OCI-M1 (cell line): ENCODE measurements around the gene GLB1L2.

ENCODE experiments used
- DNase-seq: peaks from one replicate; lab custom pipeline; 2025; lab: John Stamatoyannopoulos, UW

Gene GLB1L2

DNA sequence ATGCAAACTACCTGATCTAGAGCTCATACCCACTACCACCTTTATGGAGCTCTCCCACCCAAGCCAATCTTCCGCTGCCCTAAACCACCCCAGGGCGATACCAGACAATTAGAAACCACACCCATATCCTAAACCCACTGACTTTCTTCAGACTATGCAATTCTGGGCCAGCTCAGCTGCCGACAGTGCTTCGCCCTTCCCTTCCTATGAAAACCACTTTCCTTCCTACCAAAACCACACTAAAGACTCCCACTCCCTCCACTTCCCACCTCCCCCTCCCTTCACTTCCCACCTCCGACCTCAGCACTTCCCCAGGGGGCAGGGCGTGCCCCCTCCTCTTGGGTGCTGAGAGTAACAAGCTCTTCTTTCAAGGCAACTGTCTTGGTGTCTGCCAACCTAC is 55.2 kb downstream of the GLB1L2 start:
- peak; percentile 17 for DNase-seq

DNA sequence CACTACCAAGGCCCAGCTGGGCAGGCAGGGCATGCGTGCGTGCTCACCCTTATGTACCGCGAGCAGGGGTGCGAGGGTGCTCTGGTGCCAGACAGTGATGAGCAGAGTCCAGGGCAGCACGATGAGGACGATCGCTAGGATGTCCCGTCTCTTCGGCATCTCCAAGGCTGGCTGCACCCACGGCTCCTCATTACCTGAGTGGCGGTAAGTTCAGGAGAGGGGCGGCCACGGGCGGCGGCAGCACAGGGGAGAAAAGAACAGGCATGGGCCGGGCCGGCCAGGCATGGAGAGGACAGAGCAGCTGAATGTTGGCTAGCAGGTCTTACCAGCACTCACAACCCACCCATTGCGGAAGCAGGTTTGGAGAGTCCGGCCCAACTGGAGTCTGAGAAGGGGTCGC is 55.7 kb downstream of the GLB1L2 start:
- DNase-seq, result no peak

DNA sequence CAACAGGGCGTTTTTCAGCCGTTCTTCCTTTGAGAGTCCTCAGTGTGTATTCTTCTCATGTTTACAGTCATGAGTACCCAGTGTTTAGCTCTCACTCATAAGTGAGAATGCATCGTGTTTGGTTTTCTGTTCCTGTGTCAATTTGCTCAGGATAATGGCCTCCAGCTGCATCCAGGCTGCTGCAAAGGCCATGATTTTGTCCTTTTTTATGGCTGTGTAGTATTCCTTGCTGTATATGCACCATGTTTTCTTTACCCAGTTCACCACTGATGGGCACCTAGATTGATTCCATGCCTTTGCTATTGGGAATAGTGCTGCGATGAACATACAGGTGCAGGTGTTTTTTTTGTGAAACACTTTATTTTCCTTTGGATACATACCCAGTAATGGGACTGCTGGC is 56.8 kb downstream of the GLB1L2 start:
- no peak for DNase-seq

DNA sequence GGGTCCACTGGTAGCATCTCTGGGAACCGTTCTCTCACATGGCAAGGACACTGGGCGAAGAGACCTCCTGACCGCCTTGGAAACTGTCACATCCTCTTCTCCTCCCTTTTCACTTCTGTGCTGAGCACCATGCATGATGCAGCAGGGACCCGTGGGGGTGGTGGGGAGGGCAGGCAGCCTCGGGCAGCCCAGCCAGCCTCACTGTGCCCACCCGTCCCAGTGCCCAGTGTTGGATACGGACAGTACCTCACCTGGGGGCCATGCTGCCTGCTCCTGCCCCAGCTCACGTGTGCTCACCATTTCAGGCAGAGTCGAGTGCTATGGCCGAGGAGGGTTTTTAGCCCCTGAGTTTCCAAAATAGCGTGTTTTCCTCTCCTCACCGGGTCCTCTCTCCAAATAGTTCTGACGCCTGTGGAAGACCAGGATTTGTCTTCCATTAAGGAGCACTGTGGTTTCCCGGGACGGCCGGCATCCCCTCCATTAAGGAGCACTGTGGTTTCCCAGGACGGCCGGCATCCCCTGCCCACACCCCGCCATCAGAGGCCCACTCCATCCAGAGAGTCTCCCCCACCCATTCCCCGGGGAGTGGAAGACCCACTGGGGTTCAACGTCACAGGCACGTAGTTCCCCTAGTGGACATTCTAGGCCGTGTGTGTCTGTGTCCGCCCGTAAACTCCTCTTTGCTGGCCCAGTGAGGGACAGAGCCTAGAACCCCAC is 57.8 kb downstream of the GLB1L2 start:
- DNase-seq, result no peak

DNA sequence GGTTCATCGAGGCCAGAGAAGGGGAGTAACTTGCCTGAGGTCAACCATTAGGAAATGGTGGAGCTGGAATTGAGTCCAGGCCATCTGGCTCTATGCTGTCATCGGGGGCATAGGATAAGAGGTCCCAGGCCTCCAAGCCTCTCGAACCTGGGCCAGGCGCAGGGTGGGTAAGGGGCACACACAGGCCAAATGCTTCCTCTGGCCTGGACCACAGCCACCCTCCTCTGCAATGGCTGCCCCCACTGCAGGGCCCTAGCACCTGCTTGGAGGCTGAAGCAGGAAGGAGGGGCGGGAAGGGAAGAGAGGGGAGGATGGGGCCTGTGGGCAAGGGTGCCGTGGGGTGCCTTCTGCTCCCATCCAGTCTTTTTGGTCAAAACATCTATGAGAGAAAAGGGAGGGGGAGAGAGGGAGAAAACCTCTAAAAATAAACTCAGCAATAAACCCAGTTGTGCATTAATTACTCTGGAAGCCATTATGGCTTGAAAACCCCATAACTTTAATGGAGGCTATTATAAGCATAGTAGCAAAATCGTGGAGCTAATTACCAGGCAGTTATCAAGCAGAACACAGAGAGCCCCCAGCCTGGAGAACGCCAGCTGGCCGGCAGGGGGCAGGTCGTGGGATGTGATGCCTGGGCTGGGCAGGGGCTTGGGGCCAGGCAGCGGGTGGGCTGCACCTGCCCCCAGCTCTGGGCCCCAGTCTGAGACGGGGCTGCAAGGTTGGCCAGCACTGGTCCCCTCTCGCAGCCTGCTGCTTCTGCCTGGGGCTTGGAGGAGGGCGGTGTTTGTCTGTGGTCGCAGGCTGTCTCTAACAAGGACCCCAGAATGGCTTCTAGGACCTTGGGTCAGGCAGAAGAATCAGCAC is 59.1 kb downstream of the GLB1L2 start:
- no peak for DNase-seq

DNA sequence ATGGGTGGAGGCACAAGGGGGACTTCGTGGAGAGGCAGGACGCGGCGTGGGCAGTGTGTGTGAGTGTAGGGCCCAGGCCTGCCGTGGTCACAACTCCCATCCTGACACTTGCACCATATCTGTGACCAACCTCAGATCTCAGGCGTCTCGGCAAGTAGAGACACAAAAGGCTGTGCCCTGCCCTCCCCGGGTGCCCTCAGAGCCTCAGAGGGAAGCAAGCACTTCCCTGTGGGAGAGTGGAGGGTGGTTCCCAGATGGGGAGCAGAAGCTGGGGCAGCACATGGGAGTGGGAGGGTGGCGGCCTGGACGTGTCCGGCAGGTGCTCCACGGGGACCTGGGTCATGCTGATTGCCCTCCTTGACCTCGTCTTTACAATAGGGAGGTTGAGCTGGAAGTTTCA is 59.9 kb downstream of the GLB1L2 start:
- no peak for DNase-seq

DNA sequence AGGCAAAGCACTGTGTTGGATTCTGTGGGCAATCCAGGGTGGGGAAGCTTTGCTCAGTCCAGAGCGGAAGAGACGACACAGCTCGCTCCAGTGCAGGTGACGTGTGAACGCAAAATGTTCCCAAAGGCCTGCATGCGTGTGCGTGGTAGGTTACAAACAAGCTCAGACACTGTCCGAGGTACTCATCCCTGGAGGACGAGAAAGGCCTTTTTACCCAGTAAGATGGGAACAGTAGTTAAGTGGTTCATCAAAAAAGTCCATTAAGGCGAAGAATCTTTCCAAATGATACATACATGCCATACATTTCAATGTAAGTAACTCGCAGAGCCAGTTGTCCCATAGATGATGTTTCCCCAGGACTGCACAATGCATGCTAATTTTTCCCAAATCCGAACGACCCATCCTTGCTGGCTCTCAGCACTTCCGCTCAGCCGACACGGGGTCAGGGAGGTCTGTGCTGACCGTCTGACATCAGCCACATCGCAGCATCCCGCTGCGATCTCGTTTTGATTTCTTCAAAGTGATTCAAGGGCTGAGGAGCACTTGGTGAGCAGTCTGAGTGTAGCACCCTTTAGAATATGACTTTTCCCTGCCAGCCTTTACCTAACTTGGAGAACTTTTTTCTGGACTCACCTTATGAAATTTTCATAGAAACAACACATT is 61.3 kb downstream of the GLB1L2 start:
- DNase-seq, result no peak

DNA sequence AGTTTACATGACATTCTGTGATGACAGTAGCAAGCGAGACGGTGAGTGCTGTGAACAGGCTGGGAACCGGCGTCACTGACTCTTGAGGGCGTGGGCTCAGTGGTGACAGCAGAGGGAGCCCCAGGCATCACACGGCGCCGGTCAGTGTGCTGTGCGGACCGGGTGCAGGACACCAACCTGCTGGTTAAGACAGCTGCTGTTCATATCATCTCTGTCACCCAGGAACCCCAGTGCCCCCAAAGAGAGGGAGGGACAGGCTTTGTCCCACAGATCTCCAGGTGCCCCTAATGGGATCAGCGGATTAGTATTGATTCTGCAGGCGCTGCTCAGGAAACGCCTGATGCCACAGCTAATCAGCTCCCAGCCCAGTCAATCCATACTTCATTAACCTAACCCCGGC is 61.9 kb downstream of the GLB1L2 start:
- DNase-seq, result peak; percentile 40

DNA sequence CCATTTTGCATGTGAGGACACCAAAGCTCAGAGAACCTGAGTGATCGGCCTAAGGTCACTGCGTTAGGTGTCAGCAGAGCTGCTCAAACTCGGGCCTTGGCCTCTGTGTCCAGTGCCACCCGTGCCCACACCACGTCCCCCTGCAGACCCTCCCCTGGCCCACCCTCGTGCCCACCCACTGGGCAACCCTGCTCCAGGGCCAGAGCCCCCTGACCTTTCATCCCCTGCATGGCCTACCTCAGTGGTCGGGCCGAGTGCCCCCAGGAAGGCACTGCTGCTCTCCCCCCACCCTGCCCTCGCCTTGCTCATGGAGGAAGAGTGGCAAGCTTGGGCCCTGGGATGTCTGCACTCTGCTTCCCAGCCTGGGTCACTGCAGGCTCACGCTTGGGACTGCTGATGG is 62.5 kb downstream of the GLB1L2 start:
- no peak for DNase-seq

DNA sequence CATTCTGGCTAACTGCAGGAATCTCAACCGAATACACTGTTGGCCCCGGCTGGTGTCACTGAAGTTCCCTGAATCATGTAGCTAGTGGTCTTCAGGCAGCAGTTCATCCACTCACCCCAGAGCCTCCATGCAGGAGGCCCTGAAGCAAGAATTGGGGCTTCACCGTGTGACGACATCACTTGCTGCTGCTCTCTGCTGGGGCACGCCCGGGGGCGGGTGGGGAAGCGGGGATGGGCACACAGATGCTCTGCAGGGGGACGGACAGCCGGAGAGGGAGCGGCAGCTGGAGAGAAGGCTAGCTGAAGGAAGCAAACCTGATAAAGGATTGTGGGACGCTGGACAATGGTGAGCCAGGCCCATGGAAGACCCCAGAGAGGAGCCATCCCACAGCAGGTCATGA is 63.2 kb downstream of the GLB1L2 start:
- no peak for DNase-seq

DNA sequence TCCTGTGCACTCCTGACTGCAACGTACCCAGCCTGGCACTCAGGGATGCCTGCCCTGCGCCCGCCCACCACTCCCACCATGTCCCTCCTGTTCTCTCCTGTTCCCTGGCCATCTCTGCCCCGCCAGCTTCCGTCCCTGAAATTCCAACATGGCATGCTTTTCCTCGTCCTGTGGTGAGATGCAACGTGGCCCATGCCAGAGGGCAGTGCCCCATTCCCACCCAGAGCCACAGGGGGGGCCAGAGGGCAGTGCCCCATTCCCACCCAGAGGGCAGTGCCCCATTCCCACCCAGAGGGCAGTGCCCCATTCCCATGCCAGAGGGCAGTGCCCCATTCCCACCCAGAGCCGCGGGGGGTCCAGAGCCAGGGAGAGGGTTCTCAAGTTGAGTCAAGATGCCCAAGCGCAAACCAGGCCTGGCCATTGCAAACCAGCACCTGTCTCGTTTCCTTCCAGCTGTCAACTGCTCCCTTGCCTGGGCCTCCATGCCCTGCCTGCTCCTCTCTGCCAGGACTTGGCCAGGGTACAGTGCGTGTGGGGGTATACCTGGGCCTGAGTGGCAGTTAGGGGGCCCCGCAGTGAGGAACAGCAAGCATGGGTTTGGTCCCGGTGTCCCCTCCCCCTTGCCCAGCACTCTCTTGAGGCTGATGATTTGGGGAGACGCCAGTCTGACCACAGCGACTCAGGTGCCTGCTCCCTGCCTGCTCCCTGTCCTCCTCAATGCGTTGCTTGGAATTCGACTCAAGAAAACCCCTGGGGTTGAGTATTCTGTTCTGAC is 65.7 kb downstream of the GLB1L2 start:
- no peak for DNase-seq

DNA sequence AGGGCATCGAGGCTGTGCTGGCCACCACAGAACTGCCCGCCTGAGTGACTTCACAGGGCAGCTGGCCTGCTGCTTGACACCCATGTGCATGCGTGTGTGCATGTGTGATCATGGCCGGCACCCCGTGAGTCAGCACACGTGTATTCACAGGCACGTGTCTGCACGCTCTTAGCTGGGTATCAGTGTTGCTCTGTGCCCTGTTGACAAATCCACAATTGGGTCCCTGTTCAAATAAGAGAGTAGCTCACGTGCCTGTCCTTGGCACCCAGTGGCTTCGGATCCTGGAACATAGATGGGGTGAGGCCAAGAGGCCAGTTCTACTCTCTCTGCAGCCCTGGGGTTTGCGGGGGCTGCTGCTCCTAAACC is 66.3 kb downstream of the GLB1L2 start:
- DNase-seq, result no peak

DNA sequence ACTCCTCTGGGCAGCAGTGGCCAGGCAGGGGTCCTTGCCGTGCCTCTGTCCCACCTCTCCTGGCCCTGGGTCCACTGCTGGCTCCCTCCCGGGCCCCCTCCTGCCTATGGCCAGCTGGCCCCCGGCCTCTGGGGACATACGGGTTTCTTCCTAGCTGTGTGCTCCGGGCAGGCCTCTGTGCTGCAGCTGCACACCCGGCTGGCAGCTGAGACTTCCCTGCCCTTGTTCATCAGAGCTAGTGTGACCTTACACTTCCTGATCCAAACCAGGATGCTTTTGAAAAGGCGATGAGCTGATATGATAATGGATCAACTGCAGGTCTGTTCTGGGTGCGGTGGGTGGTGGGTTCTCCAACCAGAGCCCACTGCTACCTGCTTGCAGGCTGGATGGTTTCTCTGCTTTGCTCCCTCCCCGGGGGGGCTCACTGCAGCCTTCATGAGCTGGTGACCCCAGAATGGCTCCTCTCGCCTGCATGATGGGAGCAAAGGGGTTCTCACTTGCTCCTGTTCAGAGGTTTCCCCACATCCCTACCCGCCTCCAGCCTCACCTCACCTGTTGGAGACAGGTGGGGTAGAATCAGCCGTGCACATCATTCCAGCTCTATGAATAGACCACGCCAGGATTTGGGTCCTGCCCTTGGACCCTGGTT is 67.0 kb downstream of the GLB1L2 start:
- no peak for DNase-seq

DNA sequence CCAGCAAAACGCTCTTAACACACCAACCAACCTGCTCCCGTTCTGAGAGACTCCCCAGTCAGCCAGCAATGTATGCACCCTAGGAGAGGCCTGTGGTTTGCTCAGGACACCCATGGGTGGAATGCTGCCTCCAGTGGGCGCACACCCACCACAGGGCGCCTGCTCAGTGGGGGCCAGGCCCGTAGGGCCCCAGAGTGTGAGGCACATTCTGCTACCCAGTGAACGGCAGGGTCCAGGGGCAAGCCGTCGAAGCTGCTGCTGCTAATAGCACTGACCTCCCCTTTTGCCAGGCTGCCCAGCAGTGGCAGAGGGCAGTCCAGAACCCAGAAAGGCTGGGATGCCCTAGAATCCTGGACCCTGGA is 67.5 kb downstream of the GLB1L2 start:
- DNase-seq, result no peak

DNA sequence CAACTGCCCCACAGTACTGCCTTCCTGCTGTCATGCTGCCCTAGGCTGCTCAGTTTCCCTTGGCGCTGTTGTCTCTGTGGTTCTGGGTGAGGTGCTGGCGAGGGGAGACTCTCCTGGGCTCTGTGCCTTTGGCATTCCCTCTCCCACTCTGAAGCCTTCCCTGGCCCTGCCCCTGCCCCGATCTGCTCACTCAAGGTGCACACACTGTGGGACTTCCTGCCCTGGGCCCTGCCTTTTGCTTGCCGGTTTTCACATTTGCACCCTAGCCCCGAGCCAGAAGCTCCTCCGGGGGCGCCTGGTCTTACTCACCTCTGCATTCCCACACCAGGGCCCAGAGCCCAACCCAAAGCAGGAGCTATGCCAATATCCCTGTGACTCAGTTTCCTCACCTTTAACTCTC is 68.2 kb downstream of the GLB1L2 start:
- DNase-seq, result no peak

DNA sequence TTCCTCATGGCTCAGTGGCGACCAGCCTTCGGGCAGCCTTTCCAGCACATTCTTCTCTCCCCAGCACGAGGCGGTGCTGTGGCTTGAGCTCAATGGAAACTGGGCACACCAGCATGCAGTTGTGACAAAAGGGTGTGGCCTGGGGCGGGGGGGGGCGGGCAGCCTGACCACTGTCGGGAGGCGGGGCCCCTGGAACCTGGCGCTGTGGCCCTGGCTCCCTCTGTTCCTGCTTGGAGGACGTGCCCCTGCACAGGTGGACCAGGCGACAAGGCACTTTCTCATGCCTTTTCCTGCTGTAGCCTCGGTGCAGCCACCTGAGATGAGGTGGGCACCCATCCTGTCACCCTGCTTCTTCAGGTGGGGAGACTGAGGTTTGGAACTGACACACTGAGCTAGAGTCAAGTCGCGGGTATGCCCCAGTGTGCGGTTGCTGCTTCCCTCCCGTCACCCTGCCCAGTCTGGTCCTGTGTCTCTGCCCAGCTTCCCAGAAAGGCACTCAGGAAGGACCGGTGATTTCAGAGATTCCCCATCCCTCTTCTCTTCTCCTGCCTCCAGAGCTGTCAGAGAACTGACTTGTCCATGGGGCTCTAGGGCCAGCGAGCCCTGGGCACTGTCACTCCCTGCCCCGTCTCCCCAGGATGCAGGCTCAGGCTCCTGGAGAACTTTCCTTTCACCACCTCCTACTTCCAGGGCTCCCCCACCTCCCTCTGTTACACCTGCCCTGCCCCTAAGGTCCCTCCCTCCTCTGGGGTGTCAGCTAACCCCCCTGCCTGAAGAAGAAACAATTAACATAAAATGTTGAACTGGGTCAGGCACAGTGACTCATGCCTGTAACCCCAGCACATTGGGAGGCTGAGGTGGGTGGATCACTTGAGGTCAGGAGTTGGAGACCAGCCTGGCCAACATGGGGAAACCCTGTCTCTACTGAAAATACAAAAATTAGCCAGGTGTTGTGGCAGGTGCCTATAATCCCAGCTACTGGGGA is 70.3 kb downstream of the GLB1L2 start:
- no peak for DNase-seq

DNA sequence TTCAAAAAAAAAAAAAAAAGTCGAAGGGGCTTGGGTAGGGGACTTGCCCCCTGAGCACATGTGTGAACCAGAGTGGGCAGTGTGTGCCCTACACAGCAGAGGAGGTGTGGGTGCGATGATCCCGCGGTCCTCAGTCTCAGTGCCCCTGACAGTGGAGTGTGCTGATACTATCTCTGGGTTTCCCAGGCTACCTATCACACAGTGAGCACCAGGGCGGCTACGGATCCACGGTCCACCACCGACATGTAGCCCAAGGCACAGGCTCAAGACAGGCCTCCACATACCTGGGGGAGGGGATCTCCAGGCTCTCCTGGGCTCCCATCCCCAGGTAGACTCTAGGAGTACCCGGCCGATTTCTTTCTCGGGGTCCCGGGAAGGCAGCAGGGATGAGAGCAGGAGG is 71.1 kb downstream of the GLB1L2 start:
- no peak for DNase-seq

DNA sequence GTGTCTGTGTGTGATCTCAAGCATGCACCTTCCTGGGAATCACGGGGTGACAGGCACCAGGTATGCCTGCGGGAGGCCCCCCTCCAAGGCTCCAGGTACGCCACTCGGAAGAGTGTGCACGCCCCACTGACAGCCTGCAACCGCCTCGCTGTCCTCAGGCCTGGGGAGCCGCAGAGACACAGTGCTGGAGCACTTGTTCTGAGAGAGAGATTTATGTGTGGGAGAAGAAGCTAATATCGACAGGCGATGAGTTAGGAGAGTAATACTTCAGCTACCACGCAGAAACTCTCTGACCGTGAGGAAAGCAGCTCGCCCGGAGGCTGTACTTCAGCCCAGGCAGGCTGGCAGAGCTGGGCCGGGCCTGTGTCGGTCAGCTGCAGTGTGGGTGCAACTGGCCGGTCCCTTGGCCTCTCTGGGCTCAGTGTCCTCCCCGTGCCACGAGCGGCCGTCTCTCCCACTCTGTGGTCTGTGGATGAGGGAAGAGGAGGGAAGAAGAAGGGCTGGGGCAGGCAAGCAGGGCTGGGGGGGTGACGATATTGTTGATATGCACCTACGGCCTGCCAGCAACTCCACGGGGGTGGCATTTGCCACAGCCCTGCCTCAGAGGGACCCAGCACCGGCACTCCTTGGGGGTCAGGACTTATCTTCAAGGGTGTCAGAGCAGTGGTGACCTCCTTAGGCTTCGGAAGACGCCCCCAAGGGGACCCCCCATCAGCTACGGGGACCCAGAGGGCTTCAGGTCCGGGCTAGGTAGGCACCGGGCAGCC is 73.0 kb downstream of the GLB1L2 start:
- DNase-seq, result no peak

DNA sequence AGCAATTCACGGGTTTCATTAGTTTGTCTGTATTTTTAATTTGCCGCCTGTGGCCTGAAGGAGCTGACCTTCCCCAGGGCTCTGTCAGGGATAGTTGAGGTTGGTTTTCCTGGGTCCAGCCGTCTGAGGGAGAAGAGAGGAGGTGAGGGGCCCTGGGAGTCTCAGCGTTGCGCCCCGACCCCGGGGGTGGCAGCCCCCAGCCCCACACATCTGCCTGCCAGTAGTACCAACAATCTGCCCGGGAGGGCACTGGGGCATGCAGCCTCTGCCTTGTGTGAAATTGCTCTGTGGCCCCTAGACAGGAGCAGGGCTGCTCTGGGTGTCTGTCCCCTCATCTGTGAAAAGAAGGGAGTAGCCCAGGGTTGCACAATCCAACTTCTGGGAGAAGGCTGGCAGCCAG is 73.6 kb downstream of the GLB1L2 start:
- DNase-seq, result no peak

DNA sequence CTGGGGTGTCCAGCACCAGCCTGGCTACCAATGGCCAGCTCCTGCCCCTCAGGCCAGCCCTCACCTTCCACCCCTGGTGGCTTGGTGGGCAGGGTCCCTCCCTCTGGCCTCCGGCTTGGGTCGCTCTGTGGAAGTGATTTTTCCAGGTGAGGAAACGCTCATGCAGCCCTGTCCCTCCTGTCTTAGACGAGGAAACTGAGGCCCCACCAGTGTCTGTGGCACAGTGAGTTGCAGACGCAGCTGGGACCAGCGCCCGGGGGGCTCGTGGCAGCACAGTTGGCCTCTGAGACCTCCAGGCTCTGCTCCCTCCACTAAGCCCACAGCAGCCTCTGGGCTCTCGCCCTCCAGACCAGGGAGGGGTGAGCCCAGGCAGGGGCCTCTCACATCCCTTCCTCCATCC is 74.1 kb downstream of the GLB1L2 start:
- no peak for DNase-seq
